Stimulated activated CD4-positive, alpha-beta T cell treated with anti-CD3 and anti-CD28 coated beads, Interleukin-4, amount 100 ng/mL, for 48 hours (primary cell): ENCODE data around the gene ZBTB43.
"Not testable (repeated sequence)": the region's sequence is repeated elsewhere in the genome, so short reads cannot be mapped to it uniquely, and the experiment has no call there.

ENCODE experiments used
- DNase-seq, 2 donors: peaks; one replicate each; pipeline ENCODE4 v3.0.0-alpha.2; 2020; ENCODE audit warnings: low read depth in 2 of 2

The ZBTB43 gene

GRCh38 chr9:126790561-126790960 lies 14.3 kb upstream of the ZBTB43 start:
- no peak for DNase-seq

DNA sequence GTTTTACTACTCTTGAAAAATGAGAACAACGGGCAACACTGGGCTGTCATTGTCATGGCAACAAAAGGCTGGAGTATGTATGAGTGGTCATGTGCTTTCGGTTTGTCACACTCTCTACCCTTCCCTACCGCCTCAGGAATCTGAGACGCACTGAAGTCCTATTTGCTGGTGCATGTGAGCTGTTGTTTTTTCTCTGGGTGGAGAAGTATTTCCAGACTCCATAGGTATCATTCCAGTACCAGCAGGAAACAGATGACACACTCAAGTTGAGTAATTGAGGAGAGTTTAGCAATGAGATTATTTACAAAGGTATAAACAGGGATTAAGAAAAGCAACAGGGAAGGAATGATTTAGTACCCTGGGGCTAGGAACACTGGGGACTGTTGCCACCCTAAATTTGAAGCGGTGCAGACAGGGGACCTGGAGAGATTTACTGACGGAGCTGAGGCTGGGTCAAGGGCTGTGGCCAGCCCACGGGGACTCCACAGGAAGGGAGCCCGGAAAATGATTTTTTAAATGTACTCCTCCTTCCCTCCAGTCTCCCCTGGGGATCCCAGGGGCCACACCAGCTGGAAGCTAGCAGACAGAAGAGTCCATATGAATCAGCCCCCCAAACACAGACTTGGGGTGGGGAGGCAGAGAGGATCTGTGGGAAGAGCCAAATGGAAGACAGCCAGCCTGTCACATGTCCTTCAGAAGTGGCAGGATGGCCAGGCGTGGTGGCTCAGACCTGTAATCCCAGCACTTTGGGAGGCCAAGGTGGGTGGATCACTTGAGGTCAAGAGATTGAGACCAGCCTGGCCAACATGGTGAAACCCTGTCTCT lies 13.2 kb upstream of the ZBTB43 start:
- DNase-seq = no peak

DNA sequence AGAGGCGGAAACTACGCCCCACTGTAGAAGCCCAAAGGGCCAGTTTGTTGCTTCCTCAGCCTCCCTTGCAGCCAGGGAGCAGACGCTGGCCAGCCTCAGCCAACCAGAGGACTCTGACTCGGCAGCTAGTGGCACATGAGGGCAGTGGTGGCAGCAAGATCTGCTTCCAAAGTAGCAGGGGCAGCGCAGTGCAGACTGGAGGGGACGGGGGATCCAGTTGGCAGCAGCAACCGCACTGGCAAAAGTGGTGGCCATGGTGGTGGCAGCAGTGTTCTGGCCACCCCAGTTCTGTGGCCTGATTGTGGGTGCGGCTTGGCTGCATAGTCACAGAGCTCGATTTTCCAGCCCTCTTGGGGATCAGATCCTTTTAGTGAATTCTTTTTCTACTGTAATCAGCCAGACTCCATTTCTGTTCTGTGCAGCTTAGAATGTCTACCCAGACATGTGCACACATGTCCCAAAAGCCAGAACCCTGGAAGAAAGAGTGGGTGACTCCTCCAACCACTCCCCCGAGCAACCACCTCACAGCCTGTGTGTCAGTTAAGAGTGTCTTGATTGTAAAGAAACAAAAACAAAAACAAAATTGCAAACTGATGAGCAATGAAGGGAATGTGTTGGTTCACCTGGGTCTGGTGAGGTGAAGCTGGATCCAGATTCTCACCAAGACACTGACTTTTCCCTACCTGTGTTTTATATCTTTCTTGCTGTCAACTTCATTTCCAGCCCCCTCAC lies 11.0 kb upstream of the ZBTB43 start:
- DNase-seq = no peak

- no peak for DNase-seq
These were observed 10.4 kb upstream of the ZBTB43 start for GRCh38 chr9:126794441-126794840.

DNA sequence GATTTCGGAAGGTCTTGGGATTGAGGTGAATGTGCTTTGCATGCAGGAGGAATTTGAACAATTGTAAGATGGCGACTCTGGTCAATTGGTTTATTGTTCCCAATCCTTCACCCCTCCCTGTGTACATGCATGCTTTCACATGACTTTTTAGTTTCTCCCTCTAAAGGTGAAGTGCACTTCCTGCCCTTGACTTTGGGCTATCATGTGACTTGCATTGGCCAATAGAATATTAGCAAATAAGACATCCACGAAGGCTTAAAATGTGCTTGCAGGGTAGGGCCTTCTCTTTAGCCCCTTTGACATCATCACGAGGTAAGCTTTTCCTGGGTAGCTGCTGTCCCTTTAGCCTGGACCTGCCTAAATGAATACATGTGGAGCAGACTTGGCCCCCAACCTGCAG lies 8.1 kb upstream of the ZBTB43 start:
- no peak for DNase-seq

DNA sequence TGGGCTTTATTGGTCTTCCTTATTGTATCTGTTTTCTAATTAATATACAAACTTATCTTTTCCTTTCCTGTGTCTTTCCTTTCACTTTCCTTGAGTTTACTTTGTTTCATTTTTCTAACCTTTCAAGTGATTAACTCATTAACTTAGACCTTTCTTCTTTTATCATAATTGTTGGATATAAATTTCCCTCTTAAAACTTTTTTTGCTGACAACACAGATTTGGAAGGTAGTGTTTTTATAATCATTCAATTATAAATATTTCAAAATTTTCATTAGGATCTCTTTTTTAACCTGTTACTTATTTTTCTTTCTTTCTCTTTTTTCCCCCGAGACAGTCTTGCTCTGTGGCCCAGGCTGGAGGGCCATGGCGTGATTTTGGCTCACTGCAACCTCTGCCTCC lies 6.9 kb upstream of the ZBTB43 start:
- DNase-seq = no peak

GRCh38 chr9:126799034-126799433 lies 5.8 kb upstream of the ZBTB43 start:
- no peak for DNase-seq

- DNase-seq = no peak
These were observed 2.4 kb upstream of the ZBTB43 start for GRCh38 chr9:126802318-126803059.

GRCh38 chr9:126804198-126804695 lies 593 bp upstream of the ZBTB43 start:
- DNase-seq = no peak

GRCh38 chr9:126805554-126806262 lies 868 bp downstream of the ZBTB43 start:
- DNase-seq = peak; percentile 72 to 77

- DNase-seq = no peak
These were observed 1.5 kb downstream of the ZBTB43 start for GRCh38 chr9:126806336-126806735.

- DNase-seq = no peak
These were observed 4.2 kb downstream of the ZBTB43 start for GRCh38 chr9:126809068-126809467.

DNA sequence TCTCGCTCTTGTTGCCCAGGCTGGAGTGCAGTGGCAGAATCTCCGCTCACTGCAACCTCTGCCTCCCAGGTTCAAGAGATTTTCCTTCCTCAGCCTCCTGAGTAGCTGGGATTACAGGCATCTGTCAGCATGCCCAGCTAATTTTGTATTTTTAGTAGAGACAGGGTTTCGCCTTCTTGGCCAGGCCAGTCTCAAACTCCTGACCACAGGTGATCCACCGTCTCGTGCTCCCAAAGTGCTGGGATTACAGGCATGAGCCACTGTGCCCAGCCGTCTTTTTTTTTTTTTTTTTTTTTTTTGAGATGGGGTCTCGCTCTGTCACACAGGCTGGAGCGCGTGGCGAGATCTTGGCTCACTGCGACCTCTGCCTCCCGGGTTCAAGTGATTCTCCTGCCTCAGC lies 5.4 kb downstream of the ZBTB43 start:
- DNase-seq = not testable (repeated sequence)

- DNase-seq = no peak
These were observed 8.2 kb downstream of the ZBTB43 start for GRCh38 chr9:126813072-126813471.

- no peak for DNase-seq
These were observed 9.3 kb downstream of the ZBTB43 start for GRCh38 chr9:126814091-126814490.

DNA sequence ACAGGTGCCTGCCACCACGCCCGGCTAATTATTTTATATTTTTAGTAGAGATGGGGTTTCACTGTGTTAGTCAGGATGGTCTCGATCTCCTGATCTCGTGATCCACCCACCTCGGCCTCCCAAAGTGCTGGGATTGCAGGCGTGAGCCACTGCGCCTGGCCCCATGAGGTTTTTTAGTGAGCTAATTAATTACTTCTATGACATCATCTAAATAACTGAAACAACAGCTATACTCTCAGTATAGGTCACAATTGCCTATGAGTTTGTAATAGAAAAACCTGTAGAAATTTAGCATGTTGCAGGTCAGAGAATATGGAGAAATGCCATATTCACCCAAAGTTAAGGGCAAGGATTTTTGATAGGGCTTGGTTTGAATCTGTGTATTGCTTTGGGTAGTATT lies 12.8 kb downstream of the ZBTB43 start:
- not testable (repeated sequence) for DNase-seq

DNA sequence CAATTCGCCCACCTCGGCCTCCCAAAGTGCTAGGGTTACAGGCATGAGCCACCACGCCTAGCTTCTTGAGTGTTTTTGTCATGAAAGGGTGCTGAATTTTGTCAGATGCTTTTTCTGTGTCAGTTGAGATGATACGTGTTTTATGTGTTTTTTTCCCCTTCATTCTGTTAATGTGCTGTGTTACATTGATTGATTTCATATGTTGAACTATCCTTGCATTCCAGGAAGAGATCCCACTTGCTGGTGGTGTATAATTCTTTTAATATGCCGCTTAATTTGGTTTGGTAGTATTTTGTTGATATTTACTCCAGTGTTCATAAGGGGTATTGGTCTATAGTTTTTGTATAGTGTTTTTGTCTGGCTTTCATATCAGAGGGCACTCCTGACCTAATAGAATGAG lies 13.6 kb downstream of the ZBTB43 start:
- DNase-seq = no peak

DNA sequence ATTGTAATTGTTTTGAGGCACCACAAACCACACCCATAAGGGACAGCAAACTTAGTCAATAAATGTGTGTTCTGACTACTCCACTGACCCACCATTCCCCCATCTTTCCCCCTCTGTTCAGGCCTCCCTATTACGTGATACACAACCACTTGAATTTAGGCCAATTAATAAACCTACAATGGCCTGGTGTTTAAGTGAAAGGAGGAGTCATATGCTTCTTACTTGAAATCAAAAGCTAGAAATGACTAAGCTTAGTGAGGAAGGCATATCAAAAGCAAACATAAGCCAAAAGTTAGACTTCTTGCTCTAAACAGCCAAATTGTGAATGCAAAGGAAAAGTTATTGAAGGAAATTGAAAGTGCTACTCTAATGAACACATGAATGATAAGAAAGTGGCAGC lies 14.6 kb downstream of the ZBTB43 start:
- DNase-seq = no peak

DNA sequence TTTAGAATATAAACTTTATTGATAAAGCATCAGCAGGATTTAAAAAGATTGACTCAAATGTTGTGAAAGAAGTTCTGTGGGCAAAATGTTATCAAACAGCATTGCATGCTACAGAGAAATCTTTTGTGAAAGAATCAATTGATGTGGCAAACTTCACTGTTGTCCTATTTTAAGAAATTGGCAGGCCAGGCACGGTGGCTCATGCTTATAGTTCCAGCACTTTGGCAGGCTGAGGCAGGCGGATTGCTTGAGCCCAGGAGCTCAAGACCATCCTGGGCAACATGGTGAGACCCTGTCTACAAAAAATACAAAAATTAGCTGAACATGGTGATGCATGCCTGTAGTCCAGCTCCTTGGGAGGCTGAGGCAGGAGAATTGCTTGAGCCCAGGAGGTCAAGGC lies 17.4 kb downstream of the ZBTB43 start:
- no peak for DNase-seq

GRCh38 chr9:126822873-126823272 lies 18.0 kb downstream of the ZBTB43 start:
- DNase-seq = no peak

DNA sequence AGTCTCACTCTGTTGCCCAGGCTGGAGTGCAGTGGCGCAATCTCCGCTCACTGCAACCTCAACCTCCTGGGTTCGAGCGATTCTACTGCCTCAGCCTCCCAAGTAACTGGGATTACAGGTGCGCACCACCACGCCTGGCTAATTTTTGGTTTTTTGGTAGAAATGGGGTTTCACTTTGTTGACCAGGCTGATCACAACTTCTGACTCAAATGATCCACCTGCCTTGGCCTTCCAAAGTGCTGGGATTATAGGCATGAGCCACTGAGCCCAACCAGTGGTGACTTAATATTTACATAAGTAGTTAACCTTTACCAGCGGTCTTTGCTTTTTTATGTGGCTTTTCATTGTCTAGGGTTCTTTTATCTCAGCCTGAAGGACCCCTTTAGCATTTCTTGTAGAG lies 19.2 kb downstream of the ZBTB43 start:
- DNase-seq = not testable (repeated sequence)

DNA sequence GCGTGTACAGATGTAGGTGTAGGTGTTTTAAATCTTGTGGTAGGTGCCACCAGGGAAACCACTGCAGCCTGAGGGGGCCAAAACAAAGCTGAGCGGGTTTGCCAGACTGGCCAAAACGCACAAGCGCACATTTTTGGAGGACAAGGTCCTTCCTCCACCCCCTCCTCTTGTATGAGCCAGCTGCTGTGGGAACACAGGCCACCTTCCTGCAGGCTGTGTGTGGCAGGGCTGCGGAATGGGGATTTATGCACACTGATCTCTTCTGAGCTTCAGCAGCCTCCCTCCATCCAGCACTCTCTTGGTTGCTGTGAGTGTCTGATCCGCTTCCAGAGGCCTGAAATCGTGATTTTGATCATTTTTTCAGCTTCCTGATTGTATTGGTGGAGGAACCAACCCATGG lies 22.4 kb downstream of the ZBTB43 start:
- DNase-seq = no peak
